Right lobe of liver (tissue), 6 donors: Measurements from ENCODE around the gene FOXJ3. TPM values are rescaled to one million over a fixed set of nuclear protein-coding genes. Genes with fewer than 3 reads are reported as not detected.

Experiments
- ATAC-seq, 4 donors: fragments of 200-7000 bp; cut with Tn5 transposase; one replicate each; pipeline ENCODE4 v1.9.1; 2020; ENCODE audit warnings: mild to moderate bottlenecking in 4 of 4, moderate library complexity in 4 of 4
- DNase-seq, 3 donors: peaks; one replicate each; pipeline ENCODE4 v3.0.0-alpha.2; 2020
- H3K27ac ChIP-seq, 3 donors: fragments of 200-600 bp; one replicate each; pipeline ENCODE4 v1.8.0; 2022
- H3K27me3 ChIP-seq, 2 donors: fragments of 200-600 bp; one replicate each; pipeline ENCODE4 v1.8.0; 2022
- H3K36me3 ChIP-seq, 4 donors: fragments of 200-600 bp; sonication (generic) in 1 of 4; one replicate each; pipeline versions ENCODE4 v1.5.1 to v1.8.0; 2017 to 2022; ENCODE audit warnings: control low read depth in 1 of 4
- H3K4me1 ChIP-seq, 4 donors: fragments of 200-600 bp; sonication (generic) in 1 of 4; one replicate each; pipeline versions ENCODE4 v1.5.1 to v1.8.0; 2017 to 2022; ENCODE audit warnings: control low read depth in 1 of 4
- H3K4me3 ChIP-seq, 3 donors: fragments of 200-600 bp; one replicate each; pipeline ENCODE4 v1.8.0; 2022
- H3K9me3 ChIP-seq, 4 donors: fragments of 200-600 bp; sonication (generic) in 1 of 4; one replicate each; pipeline versions ENCODE4 v1.5.1 to v1.8.0; 2017 to 2022; ENCODE audit warnings: control low read depth in 1 of 4
- CTCF ChIP-seq, 4 donors: fragments of 200-600 bp in 3 of 4; fragments of 450-650 bp in 1 of 4; IDR thresholded peaks; one replicate each; pipeline versions ENCODE4 v1.5.1 to v1.8.0; 2016 to 2022; ENCODE audit warnings: antibody characterized with exemption in 4 of 4, mild to moderate bottlenecking in 2 of 4
- POLR2A ChIP-seq: fragments of 450-650 bp; IDR thresholded peaks from one replicate; pipeline ENCODE4 v1.6.1; 2017; ENCODE audit warnings: antibody characterized with exemption, mild to moderate bottlenecking
- WGBS: methylation state at CpG from one replicate; pipeline ENCODE4 v1.1.6; 2018; ENCODE audit warnings: low coverage, low lambda C conversion rate; ENCODE audit not compliant: insufficient coverage; ENCODE audit errors: missing lambda C conversion rate; 5-methylcytosine and 5-hydroxymethylcytosine counted together
- intact Hi-C, 2 donors: fragments of 100-400 bp; cut with DNase I; formaldehyde crosslinking; loops; one replicate each; pipeline versions ENCODE4 v1.11.2 to v1.14.1; 2022
- total RNA-seq, 6 experiments: library from RNA; depleted of rRNA in 2 of 6; stranded (reverse); fragments of >200 nt in 2 of 6; fragmentation: NEBNext Ultra II Directional in 3 of 6; extraction: Animal tissue kit (Norgen Biotek cat#: 25700) in 3 of 6; gene quantifications; one replicate each; pipeline versions ENCODE4 v1.1.0 to v1.2.4, GENCODE V29; 2016 to 2023
- donor health status: DM: no; HTN: yes; CAD: no.
- donor health status: DM: no; HTN: no; CAD: no.
- donor health status: DM: no; HTN: no; CAD: no.
- donor health status: DM: no; HTN: yes; CAD: no.
- donor health status: DM: no; HTN: yes; CAD: no.

The FOXJ3 gene
- total RNA-seq, 6 experiments from 2014 or later: 12.1 to 18.4 (median 14.5) TPM

DNA sequence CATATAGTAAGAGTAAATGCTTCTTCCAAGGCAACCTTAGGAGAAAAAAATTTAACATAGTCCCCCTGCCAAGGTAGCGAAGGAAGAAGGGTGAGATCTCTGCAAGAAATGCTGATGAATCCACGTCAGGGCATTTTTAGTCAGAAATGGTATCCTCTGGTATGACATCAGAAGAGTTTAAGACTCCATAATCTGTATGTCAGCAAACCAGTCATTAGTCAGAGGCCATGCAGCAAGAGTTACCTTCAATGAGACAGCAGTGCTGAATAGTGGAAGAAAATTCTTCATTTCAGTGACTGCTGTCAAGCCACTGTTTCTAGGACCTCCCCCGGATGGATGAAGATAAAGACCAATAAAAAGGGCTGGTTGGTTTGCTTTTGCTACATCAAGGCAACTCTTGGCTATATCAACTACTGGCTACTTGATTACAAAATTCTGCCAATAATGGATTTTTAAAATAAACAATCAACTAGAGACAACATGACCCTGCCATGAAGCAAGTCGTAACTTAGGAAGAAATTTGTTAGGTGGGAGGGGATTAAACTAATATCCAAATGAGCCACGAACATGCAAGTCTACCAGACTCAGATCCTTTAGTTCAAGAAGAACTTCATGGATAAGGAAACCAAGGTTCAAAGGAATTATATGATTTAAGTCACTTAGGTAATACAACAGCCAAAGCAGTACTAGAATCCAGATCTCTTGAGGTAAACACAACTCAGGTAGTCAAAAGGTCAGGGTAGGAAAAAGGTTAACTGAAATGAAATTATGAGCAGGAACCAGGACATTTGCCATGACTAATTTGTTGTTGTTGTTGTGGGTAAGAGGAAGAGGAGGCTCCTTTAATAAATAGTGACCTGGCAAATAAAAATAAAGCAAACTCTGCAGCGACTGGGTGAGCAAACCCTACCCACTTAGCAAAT is 144.8 kb downstream of the FOXJ3 start:
- peaks cover 0 to 8% (median 0%) of the 10 kb centered on the region in 4 donors for H3K36me3 ChIP-seq
- H3K27ac ChIP-seq: peak overlapping the region; percentile 32 to 49 (median 36)
- 54% methylated on average over 6 of the region's 6 CpGs for WGBS
- H3K9me3 ChIP-seq: no peaks in the 10 kb centered on the region
- no peaks in the 10 kb centered on the region for H3K27me3 ChIP-seq
- no peak for DNase-seq
- ATAC-seq: peak; percentile 84 to 92 (median 90)
- intact Hi-C loops: no loop called here
- H3K4me1 ChIP-seq: peaks cover 0 to 13% (median 5%) of the 10 kb centered on the region in 4 donors
- TF ChIP-seq POLR2A (no peak), CTCF (IDR thresholded peaks at IDR 0.05) (no peak)
- H3K4me3 ChIP-seq: no peak overlapping the region

DNA sequence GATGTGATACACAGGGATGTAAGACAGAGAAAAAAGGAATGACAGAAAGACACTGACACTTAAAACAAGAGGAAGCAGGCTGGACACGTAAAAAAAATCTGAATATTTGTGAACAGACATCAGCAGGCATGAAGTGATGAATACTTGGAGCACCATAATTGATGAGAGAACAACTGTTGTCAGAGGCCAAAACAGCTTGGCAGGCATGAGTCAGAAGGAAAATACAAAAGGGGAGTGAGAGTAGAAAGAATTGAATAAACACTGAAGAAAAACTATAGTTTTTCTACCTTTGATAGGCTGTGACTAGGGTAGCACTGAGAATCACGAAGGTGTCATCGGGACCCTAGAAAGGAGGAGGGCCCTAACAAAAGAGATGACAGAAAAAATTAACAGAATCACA is 148.9 kb downstream of the FOXJ3 start:
- WGBS: 83% methylated on average over 3 of the region's 3 CpGs
- TF ChIP-seq CTCF (IDR thresholded peaks at IDR 0.05) (no peak), POLR2A (no peak)
- H3K9me3 ChIP-seq: no peaks in the 10 kb centered on the region
- ATAC-seq (no peak), DNase-seq (no peak)
- H3K27me3 ChIP-seq: no peaks in the 10 kb centered on the region
- no peak overlapping the region for H3K27ac ChIP-seq
- intact Hi-C loops: no loop called here
- H3K4me1 ChIP-seq: peaks cover 0 to 13% (median 5%) of the 10 kb centered on the region in 4 donors
- no peaks in the 10 kb centered on the region for H3K36me3 ChIP-seq
- H3K4me3 ChIP-seq: no peak overlapping the region

DNA sequence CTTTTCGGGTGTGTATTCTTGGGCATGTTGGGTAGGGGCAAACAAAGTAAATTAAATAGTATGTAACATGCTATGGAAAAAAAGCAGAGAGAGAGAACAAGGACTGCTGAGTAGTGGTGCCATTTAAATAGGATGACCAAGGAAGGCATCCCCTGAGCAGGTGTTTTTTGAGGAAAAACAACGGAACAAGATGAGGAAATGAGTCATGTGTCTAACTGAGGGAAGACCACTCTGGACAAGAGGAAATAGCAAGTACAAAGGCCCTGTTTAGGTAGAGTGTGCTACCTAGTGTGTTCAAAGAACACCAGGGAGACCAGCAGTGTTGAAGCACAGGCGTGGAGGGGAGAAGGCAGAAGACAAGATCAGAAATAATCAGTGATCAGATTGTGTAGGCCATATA is 150.4 kb downstream of the FOXJ3 start:
- Histone ChIP-seq H3K27ac (no peak overlapping the region), H3K9me3 (no peaks in the 10 kb centered on the region), H3K4me1 (peaks cover 0 to 1% (median under 1%) of the 10 kb centered on the region in 4 donors), H3K4me3 (no peak overlapping the region), H3K36me3 (no peaks in the 10 kb centered on the region), H3K27me3 (no peaks in the 10 kb centered on the region)
- TF ChIP-seq POLR2A: no peak
- TF ChIP-seq CTCF (IDR thresholded peaks at IDR 0.05): no peak
- intact Hi-C loops: no loop called here
- ATAC-seq (no peak), DNase-seq (no peak)
- WGBS: 84% methylated on average over 2 of the region's 3 CpGs

DNA sequence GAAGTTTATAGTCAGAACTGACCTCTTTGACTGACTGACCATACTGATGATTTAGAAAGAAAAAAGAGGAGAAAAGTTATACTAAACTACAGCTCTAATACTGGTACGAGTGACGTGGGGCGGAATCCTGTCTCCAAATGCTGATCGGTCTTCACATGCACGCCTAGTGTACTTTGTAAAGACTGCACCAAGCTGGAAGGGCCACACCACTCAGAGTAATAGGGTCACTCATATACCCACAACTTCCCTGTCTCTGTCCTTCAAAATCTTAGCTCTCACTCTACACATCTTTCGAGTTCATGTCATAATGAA is 151.1 kb downstream of the FOXJ3 start:
- DNase-seq: no peak
- H3K27me3 ChIP-seq: no peaks in the 10 kb centered on the region
- no peaks in the 10 kb centered on the region for H3K4me1 ChIP-seq
- no peak overlapping the region for H3K27ac ChIP-seq
- no peaks in the 10 kb centered on the region for H3K36me3 ChIP-seq
- TF ChIP-seq POLR2A (no peak), CTCF (IDR thresholded peaks at IDR 0.05) (no peak)
- H3K4me3 ChIP-seq: no peak overlapping the region
- no peaks in the 10 kb centered on the region for H3K9me3 ChIP-seq
- no peak for ATAC-seq
- WGBS: 91% methylated on average over 6 of the region's 6 CpGs
- intact Hi-C loops: no loop called here
